ENCODE results near the gene COMMD7.

DNA sequence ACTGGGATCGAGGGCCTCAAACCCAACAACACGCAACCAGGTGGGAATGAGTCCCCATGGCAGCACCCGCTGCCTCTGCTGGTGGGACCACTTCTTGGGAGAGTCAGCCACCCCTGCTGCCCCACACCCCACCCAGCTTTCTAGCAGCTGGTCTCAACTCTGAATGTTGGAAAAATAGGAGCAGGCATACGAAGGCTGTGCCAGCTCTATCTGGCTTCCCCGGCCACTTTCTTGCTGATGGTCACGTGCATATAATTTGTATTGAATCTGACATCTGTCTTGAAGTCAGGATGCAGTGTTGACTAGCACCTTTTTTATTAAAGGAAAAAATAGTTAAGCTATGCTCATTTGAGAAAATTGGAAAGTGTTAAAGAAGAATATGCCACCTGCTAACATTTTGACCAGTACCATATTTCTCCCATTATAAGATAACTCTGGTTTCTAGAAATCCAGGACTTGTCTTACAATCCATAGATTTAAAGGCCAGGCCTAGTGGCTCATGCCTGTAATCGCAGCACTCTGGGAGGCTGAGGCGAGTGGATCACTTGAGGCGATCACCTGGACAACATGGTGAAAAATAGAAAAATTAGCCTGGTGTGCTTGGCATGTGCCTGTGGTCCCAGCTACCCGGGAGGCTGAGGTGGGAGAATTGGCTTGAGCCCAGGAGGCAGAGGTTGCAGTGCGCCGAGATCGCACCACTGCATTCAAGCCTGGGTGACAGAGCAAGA is 49.6 kb upstream of the COMMD7 start:
- no peak for TF ChIP-seq POLR2A (IDR thresholded peaks at IDR 0.05; ENCODE audit: low read length)
- no peak for TF ChIP-seq GATA1 (IDR thresholded peaks at IDR 0.05; ENCODE audit: low read depth, low read length)
